Psoas muscle (tissue), 8 donors: ENCODE measurements around the gene GPR183. TPM values are rescaled to one million over a fixed set of nuclear protein-coding genes. Genes with fewer than 3 reads are reported as not detected.
A peak's percentile ranks its signal among the peaks of the same experiment; 100 is the strongest.

ENCODE experiments used
- ATAC-seq, 4 donors: fragments of 200-7000 bp; cut with Tn5 transposase; one replicate each; pipeline ENCODE4 v1.9.1; 2020; ENCODE audit warnings: moderate library complexity in 3 of 4, mild to moderate bottlenecking in 2 of 4
- DNase-seq, 2 donors: peaks; one replicate each; pipeline ENCODE4 v3.0.0-alpha.2; 2020
- H3K27ac ChIP-seq: fragments of 200-600 bp; one replicate; pipeline ENCODE4 v1.8.0; 2022
- H3K27me3 ChIP-seq, 3 donors: fragments of 200-600 bp in 1 of 3; one replicate each; pipeline versions ENCODE4 v1.6.1 to v1.8.0; 2013 to 2022; ENCODE audit warnings: low read length in 2 of 3, mild to moderate bottlenecking in 2 of 3, moderate library complexity in 1 of 3; ENCODE audit not compliant: insufficient read depth in 3 of 3
- H3K36me3 ChIP-seq, 2 donors: fragments of 200-600 bp in 1 of 2; one replicate each; pipeline versions ENCODE4 v1.6.1 to v1.8.0; 2013 to 2022; ENCODE audit warnings: low read depth in 1 of 2, mild to moderate bottlenecking in 1 of 2, moderate library complexity in 1 of 2; ENCODE audit not compliant: insufficient read depth in 1 of 2
- H3K4me1 ChIP-seq: fragments of 200-600 bp; one replicate; pipeline ENCODE4 v1.8.0; 2022
- H3K4me3 ChIP-seq: fragments of 200-600 bp; one replicate; pipeline ENCODE4 v1.8.0; 2022; ENCODE audit warnings: mild to moderate bottlenecking
- H3K9me3 ChIP-seq: fragments of 200-600 bp; one replicate; pipeline ENCODE4 v1.8.0; 2022
- CTCF ChIP-seq: fragments of 200-600 bp; IDR thresholded peaks from one replicate; pipeline ENCODE4 v1.8.0; 2022; ENCODE audit warnings: antibody characterized with exemption
- WGBS, 3 donors: extraction: QIAGEN DNeasy Blood & Tissue Kit; methylation state at CpG; one replicate each; pipeline versions ENCODE4 v1.1.6 to v1.1.7; 2013; 5-methylcytosine and 5-hydroxymethylcytosine counted together
- intact Hi-C, 2 donors: fragments of 100-400 bp; cut with DNase I; formaldehyde crosslinking; loops; one replicate each; pipeline versions ENCODE4 v1.11.0 to v1.14.2; 2022
- long read RNA-seq, 2 donors: library from polyadenylated mRNA; unstranded; transcript quantifications; one replicate each; pipeline ENCODE4 v2.0.0, GENCODE V29; 2021
- polyA plus RNA-seq, 3 donors: library from polyadenylated mRNA; stranded (reverse); fragments of 200-250 nt; gene quantifications; one replicate each; pipeline ENCODE4 v1.2.3, GENCODE V29; 2013
- total RNA-seq, 4 donors: library from RNA; stranded (reverse); fragmentation: NEBNext Ultra II Directional in 2 of 4; extraction: Animal tissue kit (Norgen Biotek cat#: 25700) in 2 of 4; gene quantifications; one replicate each; pipeline versions ENCODE4 v1.2.1 to v1.2.4, GENCODE V29; 2021 to 2023
- donor health status: healthy with polysubstance abuse.
- donor health status: DM: no; HTN: no; CAD: no; lungs with moderate emphysema.
- donor health status: Bipolar disorder and iron deficiency.
- donor health status: healthy.
- donor health status: DM: yes; HTN: yes; CAD: no.
- donor health status: DM: no; HTN: no; CAD: no.
- donor health status: DM: no; HTN: no; CAD: no.
- donor health status: DM: yes; HTN: yes; CAD: no.

The GPR183 gene
- total RNA-seq (1 to 10 TPM in 2 of 4 donors, under 1 TPM in 2; 0.80 to 1.4 (median 1.00) TPM), polyA plus RNA-seq (under 1 TPM; 0.67 to 0.69 (median 0.69) TPM)
- long read RNA-seq, donor 1, result 0 reads
- long read RNA-seq, donor 2, result 0 reads

- peak within 1 kb of the TSS; percentile 64 for H3K27ac ChIP-seq
- no peaks in the 10 kb centered on the region for H3K9me3 ChIP-seq
- H3K27me3 ChIP-seq, result no peaks in the 10 kb centered on the region
- ATAC-seq (peak in 2 of 4 donors; percentile 46 to 57), DNase-seq (no peak)
- TF ChIP-seq CTCF, result no peak
- peaks cover 14% of the 10 kb centered on the region for H3K4me1 ChIP-seq
- peaks cover 0 to 7% of the 10 kb centered on the region in 2 donors for H3K36me3 ChIP-seq
- 32 to 54% (median 35%) methylated on average over 4 of the region's 4 CpGs for WGBS, 3 donors
- intact Hi-C loops, result no loop called here
- peak within 1 kb of the TSS; percentile 31 for H3K4me3 ChIP-seq
These were observed at the start of gene GPR183 for GRCh38 chr13:99307247-99307646. Gene GPR183 (minus strand): TSS chr13:99307399. CDS start chr13:99296145, 11,254 bp downstream.

- TF ChIP-seq CTCF, result no peak
- Histone ChIP-seq H3K27ac (peak overlapping the region; percentile 42), H3K4me3 (peak overlapping the region; percentile 27), H3K9me3 (no peaks in the 10 kb centered on the region), H3K36me3 (peaks cover 0 to 79% of the 10 kb centered on the region in 2 donors), H3K4me1 (no peaks in the 10 kb centered on the region), H3K27me3 (no peaks in the 10 kb centered on the region)
- intact Hi-C loops, result no loop called here
- peak; percentile 29 to 55 (median 30) for ATAC-seq
- 48 to 53% (median 49%) methylated on average over 10 of the region's 10 CpGs for WGBS, 3 donors
- peak in 1 of 2 donors; percentile 60 for DNase-seq
These were observed 49.3 kb upstream of the GPR183 start for GRCh38 chr13:99356262-99357091.

- no peaks in the 10 kb centered on the region for H3K9me3 ChIP-seq
- peaks cover 0 to 78% of the 10 kb centered on the region in 2 donors for H3K36me3 ChIP-seq
- H3K27ac ChIP-seq, result peak overlapping the region; percentile 42
- no peaks in the 10 kb centered on the region for H3K27me3 ChIP-seq
- DNase-seq (no peak), ATAC-seq (no peak)
- WGBS, 3 donors, result 6 to 28% (median 20%) methylated on average over 1 of the region's 1 CpG
- intact Hi-C loops, result no loop called here
- H3K4me3 ChIP-seq, result peak overlapping the region; percentile 27
- TF ChIP-seq CTCF, result no peak
- H3K4me1 ChIP-seq, result no peaks in the 10 kb centered on the region
These were observed 48.7 kb upstream of the GPR183 start for GRCh38 chr13:99356012-99356261.

GRCh38 chr13:99355267-99356011 lies 48.2 kb upstream of the GPR183 start:
- H3K4me3 ChIP-seq, result no peak overlapping the region
- WGBS, 3 donors, result 92 to 95% (median 93%) methylated on average over 18 of the region's 18 CpGs
- H3K9me3 ChIP-seq, result no peaks in the 10 kb centered on the region
- no peak for ATAC-seq
- peaks cover 0 to 79% of the 10 kb centered on the region in 2 donors for H3K36me3 ChIP-seq
- peak overlapping the region; percentile 42 for H3K27ac ChIP-seq
- no peaks in the 10 kb centered on the region for H3K27me3 ChIP-seq
- TF ChIP-seq CTCF, result no peak
- peak in 1 of 2 donors; percentile 30 for DNase-seq
- H3K4me1 ChIP-seq, result no peaks in the 10 kb centered on the region
- intact Hi-C loops, result no loop called here
